VCaP (cell line): ENCODE results near the gene TAPT1.

ENCODE experiments used
- H3K27ac ChIP-seq: fragments of 450-650 bp; 2 replicates; pipeline ENCODE4 v1.5.1; 2017
- TF ChIP-seq, protein P1 (sequence below): fragments of 450-650 bp; conservative IDR thresholded peaks from 2 replicates; pipeline ENCODE4 v1.5.1; 2017; ENCODE audit warnings: mild to moderate bottlenecking, moderate library complexity

TAPT1 gene

DNA sequence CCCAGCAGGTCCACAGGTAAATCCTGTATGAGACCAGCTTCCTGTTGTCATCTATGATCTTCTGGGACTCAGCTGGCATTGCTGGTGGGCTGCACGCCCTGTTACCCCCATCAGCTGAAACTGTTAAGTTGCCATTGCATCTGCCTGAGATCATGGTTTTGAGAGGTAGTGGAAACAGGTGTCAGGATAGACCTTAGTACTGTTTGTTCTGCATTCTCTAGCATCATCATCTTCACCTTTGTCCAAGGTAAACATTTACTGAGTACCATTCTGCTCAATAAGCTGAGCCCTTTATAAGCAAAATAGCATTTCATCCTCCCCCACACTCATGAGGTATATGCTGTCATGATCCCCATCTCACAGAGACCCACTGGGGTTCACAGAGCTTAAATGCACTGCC lies 99.6 kb downstream of the TAPT1 start:
- TF ChIP-seq, protein P1, sequence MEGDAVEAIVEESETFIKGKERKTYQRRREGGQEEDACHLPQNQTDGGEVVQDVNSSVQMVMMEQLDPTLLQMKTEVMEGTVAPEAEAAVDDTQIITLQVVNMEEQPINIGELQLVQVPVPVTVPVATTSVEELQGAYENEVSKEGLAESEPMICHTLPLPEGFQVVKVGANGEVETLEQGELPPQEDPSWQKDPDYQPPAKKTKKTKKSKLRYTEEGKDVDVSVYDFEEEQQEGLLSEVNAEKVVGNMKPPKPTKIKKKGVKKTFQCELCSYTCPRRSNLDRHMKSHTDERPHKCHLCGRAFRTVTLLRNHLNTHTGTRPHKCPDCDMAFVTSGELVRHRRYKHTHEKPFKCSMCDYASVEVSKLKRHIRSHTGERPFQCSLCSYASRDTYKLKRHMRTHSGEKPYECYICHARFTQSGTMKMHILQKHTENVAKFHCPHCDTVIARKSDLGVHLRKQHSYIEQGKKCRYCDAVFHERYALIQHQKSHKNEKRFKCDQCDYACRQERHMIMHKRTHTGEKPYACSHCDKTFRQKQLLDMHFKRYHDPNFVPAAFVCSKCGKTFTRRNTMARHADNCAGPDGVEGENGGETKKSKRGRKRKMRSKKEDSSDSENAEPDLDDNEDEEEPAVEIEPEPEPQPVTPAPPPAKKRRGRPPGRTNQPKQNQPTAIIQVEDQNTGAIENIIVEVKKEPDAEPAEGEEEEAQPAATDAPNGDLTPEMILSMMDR: no peak
- no peak overlapping the region for H3K27ac ChIP-seq

DNA sequence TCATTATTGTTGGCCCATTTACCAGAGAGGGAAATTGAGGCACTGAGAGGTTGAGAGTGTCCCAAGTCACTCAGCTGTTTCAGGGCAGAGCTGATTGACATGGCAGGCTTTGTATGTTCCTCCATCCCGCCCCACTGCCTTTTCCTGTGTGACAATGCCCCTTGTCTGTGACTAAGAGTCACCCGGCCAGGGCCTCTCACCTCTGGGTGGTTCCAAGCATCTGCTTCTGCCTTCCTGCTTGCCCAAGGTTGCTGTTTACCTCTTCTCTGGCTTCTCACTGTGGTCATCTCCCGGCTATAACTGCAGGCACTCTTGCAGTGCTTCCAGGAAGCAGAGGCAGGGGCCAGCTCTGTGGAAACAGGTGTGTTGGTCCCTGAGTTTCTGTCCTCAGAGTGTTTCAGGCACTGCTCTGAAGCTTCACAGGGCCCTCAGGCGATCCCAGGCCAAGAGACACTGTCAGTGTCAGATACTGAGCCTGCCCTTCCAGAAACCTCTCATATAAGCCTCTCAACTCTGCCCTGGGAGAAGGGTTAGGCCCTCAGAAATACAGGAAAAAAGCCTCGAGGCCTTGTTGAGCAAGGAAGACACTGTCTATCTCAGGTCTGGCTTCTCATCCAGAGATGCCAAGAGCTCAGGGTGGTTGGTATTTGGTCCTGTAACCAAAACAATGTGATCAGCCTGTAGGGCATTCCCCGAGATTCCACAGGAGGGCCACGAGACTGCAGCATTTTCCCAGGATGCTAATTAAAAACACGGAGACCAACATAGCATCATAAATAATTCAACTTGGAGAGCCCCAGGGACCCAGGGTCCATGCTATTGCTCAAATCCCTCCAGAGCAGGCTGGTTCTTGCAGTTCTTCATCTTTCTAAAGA lies 100.5 kb downstream of the TAPT1 start:
- H3K27ac ChIP-seq: no peak overlapping the region
- TF ChIP-seq, protein P1: no peak

DNA sequence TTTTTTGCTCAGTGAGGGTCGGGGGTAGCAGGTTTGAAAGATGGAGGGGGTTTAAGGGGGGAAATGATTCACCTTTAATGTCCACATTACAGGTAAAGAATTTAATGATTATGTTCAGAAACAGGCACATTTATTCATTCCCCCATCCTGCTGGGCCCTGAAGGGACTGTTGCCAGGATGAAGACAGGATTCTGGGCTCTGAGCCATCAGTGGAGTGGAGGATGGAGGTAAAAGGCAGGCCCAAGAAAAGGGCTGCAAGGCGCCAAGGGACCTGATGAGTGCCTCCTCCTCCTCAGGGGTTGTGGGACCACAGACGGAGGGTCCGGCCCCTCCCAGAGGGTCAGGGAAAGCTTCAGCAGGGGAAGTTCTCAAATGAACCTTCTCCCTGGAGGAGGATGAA lies 102.0 kb downstream of the TAPT1 start:
- TF ChIP-seq, protein P1: no peak
- peak overlapping the region; percentile 48; the same call in 1 of the 2 replicates for H3K27ac ChIP-seq

DNA sequence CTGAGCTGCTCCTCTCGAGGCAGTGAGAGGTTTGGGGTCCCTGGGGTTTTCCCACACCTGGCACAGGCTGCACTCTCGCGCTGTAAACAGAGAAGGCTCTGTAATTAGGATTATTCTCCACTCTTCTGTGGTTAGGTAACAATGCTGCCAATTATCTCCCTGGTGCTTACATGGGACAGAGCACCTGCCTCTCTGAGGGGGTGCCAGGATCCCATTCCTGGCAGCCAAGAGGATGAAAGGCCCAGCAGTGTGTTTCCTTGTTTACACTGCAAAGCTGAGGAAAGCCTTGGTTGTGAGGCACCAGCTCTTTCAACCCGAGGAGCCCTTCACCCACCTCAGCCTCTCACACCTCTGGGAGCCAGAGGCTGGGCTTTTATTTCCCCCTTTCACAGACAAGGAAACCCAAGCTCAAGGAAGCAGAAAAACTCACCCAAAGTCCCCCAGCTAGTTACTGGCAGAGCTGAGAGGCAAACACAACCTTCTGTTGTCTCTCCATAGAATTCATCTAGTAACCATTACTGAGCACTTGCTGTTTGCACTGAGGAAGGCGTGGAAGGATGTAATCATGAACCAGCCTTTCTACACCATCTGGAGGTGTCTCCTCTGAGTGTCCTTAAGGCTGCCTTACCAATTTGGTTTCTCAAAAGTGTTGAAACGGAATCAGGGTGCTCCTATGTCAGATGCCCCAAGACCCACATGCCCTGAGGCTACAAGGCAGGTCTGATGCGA lies 102.8 kb downstream of the TAPT1 start:
- peak overlapping the region; percentile 48; the same call in 1 of the 2 replicates for H3K27ac ChIP-seq
- TF ChIP-seq, protein P1: no peak

DNA sequence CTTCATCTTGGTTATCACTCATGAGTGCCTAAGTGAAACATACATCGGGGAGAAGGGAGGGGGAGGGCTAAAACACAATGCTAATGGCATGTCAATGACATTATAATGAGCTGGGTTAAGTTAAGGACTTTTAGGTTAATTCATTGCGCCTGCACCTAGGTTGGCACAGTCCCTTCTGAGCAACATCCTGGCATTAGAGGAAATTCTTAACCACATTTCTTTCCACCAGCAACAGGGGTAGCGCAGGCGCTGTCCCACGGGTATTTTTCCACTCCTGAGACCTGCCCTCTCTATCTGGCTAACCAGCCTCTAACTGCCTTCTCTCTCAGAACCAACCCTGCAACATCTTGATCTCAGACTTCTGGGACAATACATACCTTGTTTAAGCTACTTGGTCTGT lies 103.5 kb downstream of the TAPT1 start:
- TF ChIP-seq, protein P1: no peak
- H3K27ac ChIP-seq: peak overlapping the region; percentile 48; the same call in 1 of the 2 replicates

DNA sequence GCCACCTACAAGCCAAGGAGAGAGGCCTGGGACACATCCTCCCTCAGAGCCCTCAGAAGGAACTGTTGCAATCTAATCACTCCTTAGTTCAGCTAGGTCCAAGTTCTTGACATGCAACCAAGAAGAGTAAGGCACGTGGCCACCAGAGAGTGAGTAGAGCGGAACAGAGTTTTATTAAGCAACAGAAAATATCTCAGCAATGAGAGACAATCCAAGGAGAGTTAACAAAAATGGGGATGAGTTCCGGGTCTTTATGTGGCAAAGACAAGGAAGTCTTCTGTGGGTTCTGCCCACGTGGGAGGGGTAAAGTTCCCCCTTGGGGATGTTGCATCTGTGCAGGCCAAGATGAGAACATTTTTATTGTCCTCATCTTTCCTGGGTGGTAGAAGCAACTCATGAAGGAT lies 104.0 kb downstream of the TAPT1 start:
- TF ChIP-seq, protein P1: no peak

DNA sequence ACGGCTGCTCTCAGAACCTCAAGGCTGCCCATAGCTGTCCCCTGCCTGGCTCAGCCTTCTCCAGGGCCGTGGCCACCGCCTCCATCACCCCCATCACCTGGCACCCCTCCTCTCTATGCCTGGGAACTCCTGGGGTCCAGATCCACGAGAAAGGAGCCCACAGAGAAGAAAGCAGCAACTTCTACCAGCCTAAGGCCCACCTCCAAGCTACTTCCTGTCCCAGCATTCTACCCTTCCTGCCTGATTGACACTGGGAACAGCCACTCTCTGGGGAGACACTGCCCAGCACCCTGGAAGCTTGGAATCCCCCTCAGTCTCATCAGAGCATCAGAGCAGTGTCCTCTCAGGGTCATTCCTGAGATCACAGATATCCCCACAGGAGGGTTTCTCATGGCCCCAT lies 105.6 kb downstream of the TAPT1 start:
- no peak overlapping the region for H3K27ac ChIP-seq
- TF ChIP-seq, protein P1: no peak

More for the DNA sequence above, 104.0 kb downstream of the TAPT1 start:
- H3K27ac ChIP-seq: no peak overlapping the region
